WTC11 (cell line): Measurements from ENCODE around the gene TBC1D1. TPM values are rescaled to one million over a fixed set of nuclear protein-coding genes. Genes with fewer than 3 reads are reported as not detected.

Experiments used
- ATAC-seq: fragments of 200-7000 bp; cut with Tn5 transposase; 2 replicates; pipeline ENCODE4 v1.10.0; 2021; ENCODE audit warnings: mild to moderate bottlenecking, moderate library complexity
- CTCF ChIA-PET: fragments of 300-600 bp; sonication (Branson Sonifier 250); formaldehyde crosslinking; loops from one replicate; lab custom pipeline; 2021; ENCODE audit warnings: antibody characterized with exemption; lab: Charles Lee
- POLR2A ChIA-PET: fragments of 350-600 bp; sonication (Branson Sonifier 250); formaldehyde crosslinking; loops from one replicate; lab custom pipeline; 2021; ENCODE audit warnings: antibody characterized with exemption; lab: Charles Lee
- DNase-seq: peaks from one replicate; pipeline ENCODE4 v3.0.0; 2021; ENCODE audit warnings: low spot score
- H3K27ac Mint-ChIP-seq: 2 replicates; pipeline ENCODE4 v1.8.0; 2021; ENCODE audit warnings: mixed read lengths
- H3K27me3 Mint-ChIP-seq: 2 replicates; pipeline ENCODE4 v1.8.0; 2021; ENCODE audit warnings: low read depth, mild to moderate bottlenecking, moderate library complexity, mixed read lengths
- H3K36me3 Mint-ChIP-seq: 2 replicates; pipeline ENCODE4 v1.8.0; 2021; ENCODE audit warnings: mixed read lengths
- H3K4me1 Mint-ChIP-seq: 2 replicates; pipeline ENCODE4 v1.8.0; 2022; ENCODE audit warnings: mixed read lengths
- H3K4me3 Mint-ChIP-seq: 2 replicates; pipeline ENCODE4 v1.8.0; 2021; ENCODE audit warnings: mild to moderate bottlenecking, moderate library complexity, mixed read lengths
- H3K9me3 Mint-ChIP-seq: 2 replicates; pipeline ENCODE4 v1.8.0; 2021; ENCODE audit warnings: mixed read lengths
- ARID4B ChIP-seq: sonication (generic); formaldehyde crosslinking; IDR thresholded peaks from 2 replicates; pipeline ENCODE4 v1.8.0; 2023; ENCODE audit warnings: missing genetic modification reagents, mild to moderate bottlenecking, borderline replicate concordance
- EMX1 ChIP-seq: fragments of 250-450 bp; sonication (Bioruptor Pico); IDR thresholded peaks from 2 replicates; pipeline ENCODE4 v1.8.0; 2021; ENCODE audit warnings: mild to moderate bottlenecking
- FOXJ3 ChIP-seq: sonication (generic); formaldehyde crosslinking; IDR thresholded peaks from 2 replicates; pipeline ENCODE4 v1.9.0; 2021; ENCODE audit warnings: missing genetic modification reagents, mild to moderate bottlenecking, borderline replicate concordance
- JAZF1 ChIP-seq: fragments of 250-450 bp; sonication (Bioruptor Pico); IDR thresholded peaks from 2 replicates; pipeline ENCODE4 v1.9.0; 2021; ENCODE audit warnings: moderate library complexity, mild to moderate bottlenecking, inconsistent platforms
- NR1H2 ChIP-seq: sonication (generic); formaldehyde crosslinking; IDR thresholded peaks from 2 replicates; pipeline ENCODE4 v1.9.0; 2021; ENCODE audit warnings: mild to moderate bottlenecking, moderate library complexity, missing genetic modification reagents
- PRDM15 ChIP-seq: sonication (generic); formaldehyde crosslinking; IDR thresholded peaks from 2 replicates; pipeline ENCODE4 v1.8.0; 2022; ENCODE audit warnings: missing genetic modification reagents
- RELA ChIP-seq: sonication (generic); formaldehyde crosslinking; IDR thresholded peaks from 2 replicates; pipeline ENCODE4 v1.8.1; 2022; ENCODE audit warnings: missing genetic modification reagents, mild to moderate bottlenecking, borderline replicate concordance
- SMAD4 ChIP-seq: sonication (generic); formaldehyde crosslinking; IDR thresholded peaks from 2 replicates; pipeline ENCODE4 v1.8.0; 2022; ENCODE audit warnings: mild to moderate bottlenecking, missing genetic modification reagents
- ZBTB21 ChIP-seq: sonication (generic); formaldehyde crosslinking; IDR thresholded peaks from 2 replicates; pipeline ENCODE4 v1.8.1; 2023; ENCODE audit warnings: mild to moderate bottlenecking, missing genetic modification reagents, borderline replicate concordance
- ZNF121 ChIP-seq: sonication (generic); formaldehyde crosslinking; IDR thresholded peaks from 2 replicates; pipeline ENCODE4 v1.8.0; 2023; ENCODE audit warnings: missing genetic modification reagents
- ZNF263 ChIP-seq: sonication (generic); formaldehyde crosslinking; IDR thresholded peaks from 2 replicates; pipeline ENCODE4 v1.8.1; 2022; ENCODE audit warnings: low read depth, mild to moderate bottlenecking, moderate library complexity, missing genetic modification reagents
- ZNF423 ChIP-seq: fragments of 250-450 bp; sonication (Bioruptor Pico); IDR thresholded peaks from 2 replicates; pipeline ENCODE4 v2.1.2; 2022; ENCODE audit warnings: mild to moderate bottlenecking, moderate library complexity
- ZNF671 ChIP-seq: fragments of 250-450 bp; sonication (Bioruptor Pico); IDR thresholded peaks from 2 replicates; pipeline ENCODE4 v1.8.0; 2021; ENCODE audit warnings: mild to moderate bottlenecking
- total RNA-seq: library from RNA; stranded (reverse); gene quantifications from 3 replicates; pipeline ENCODE4 v1.2.3, GENCODE V29; 2021
- TF ChIP-seq, protein P1 (sequence below): fragments of 250-450 bp; sonication (Bioruptor Pico); IDR thresholded peaks from 2 replicates; pipeline ENCODE4 v1.9.0; 2021; ENCODE audit warnings: mild to moderate bottlenecking, borderline replicate concordance
- TF ChIP-seq, protein P2 (sequence below): sonication (generic); formaldehyde crosslinking; IDR thresholded peaks from 2 replicates; pipeline ENCODE4 v1.8.1; 2023; ENCODE audit warnings: mild to moderate bottlenecking, missing genetic modification reagents
- TF ChIP-seq, protein P3 (sequence below): sonication (generic); formaldehyde crosslinking; conservative IDR thresholded peaks from 2 replicates; pipeline ENCODE4 v1.8.1; 2023; ENCODE audit warnings: mild to moderate bottlenecking, low read depth, missing genetic modification reagents, moderate library complexity

The TBC1D1 gene
- total RNA-seq, 1 experiment from 2014 or later = 134 TPM

- Mint-ChIP-seq H3K4me1 (peaks cover 25% of the 10 kb centered on the region), H3K4me3 (no peak overlapping the region), H3K27ac (no peak overlapping the region), H3K36me3 (no peaks in the 10 kb centered on the region), H3K27me3 (no peaks in the 10 kb centered on the region; the same call in 1 of the 2 replicates), H3K9me3 (no peaks in the 10 kb centered on the region)
- ChIA-PET CTCF (interaction anchor here (0.7 to 2.6 kb wide), 5 partner anchors 24 to 627 kb away, joined by 3 to 13 read pairs (median 6); partner anchors contain the start of gene TLR10), POLR2A (interaction anchor here (0.7 kb wide), 1 partner anchor 43 kb away, joined by 4 read pairs; no protein-coding TSS in a partner anchor)
- DNase-seq = no peak
- ATAC-seq = no peak
- TF ChIP-seq JAZF1 (CRISPR knock-in tag) (no peak), ZNF263 (CRISPR knock-in tag) (no peak)
- TF ChIP-seq, protein P1, sequence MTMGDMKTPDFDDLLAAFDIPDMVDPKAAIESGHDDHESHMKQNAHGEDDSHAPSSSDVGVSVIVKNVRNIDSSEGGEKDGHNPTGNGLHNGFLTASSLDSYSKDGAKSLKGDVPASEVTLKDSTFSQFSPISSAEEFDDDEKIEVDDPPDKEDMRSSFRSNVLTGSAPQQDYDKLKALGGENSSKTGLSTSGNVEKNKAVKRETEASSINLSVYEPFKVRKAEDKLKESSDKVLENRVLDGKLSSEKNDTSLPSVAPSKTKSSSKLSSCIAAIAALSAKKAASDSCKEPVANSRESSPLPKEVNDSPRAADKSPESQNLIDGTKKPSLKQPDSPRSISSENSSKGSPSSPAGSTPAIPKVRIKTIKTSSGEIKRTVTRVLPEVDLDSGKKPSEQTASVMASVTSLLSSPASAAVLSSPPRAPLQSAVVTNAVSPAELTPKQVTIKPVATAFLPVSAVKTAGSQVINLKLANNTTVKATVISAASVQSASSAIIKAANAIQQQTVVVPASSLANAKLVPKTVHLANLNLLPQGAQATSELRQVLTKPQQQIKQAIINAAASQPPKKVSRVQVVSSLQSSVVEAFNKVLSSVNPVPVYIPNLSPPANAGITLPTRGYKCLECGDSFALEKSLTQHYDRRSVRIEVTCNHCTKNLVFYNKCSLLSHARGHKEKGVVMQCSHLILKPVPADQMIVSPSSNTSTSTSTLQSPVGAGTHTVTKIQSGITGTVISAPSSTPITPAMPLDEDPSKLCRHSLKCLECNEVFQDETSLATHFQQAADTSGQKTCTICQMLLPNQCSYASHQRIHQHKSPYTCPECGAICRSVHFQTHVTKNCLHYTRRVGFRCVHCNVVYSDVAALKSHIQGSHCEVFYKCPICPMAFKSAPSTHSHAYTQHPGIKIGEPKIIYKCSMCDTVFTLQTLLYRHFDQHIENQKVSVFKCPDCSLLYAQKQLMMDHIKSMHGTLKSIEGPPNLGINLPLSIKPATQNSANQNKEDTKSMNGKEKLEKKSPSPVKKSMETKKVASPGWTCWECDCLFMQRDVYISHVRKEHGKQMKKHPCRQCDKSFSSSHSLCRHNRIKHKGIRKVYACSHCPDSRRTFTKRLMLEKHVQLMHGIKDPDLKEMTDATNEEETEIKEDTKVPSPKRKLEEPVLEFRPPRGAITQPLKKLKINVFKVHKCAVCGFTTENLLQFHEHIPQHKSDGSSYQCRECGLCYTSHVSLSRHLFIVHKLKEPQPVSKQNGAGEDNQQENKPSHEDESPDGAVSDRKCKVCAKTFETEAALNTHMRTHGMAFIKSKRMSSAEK (CRISPR knock-in tag) = no peak
These were observed 264.9 kb downstream of the TBC1D1 start for GRCh38 chr4:38155589-38156294.

- peaks cover 36% of the 10 kb centered on the region for H3K4me1 Mint-ChIP-seq
- H3K36me3 Mint-ChIP-seq = no peaks in the 10 kb centered on the region
- ATAC-seq (no peak), DNase-seq (no peak)
- no peaks in the 10 kb centered on the region; the same call in 1 of the 2 replicates for H3K27me3 Mint-ChIP-seq
- POLR2A ChIA-PET = no interaction called here
- no peaks in the 10 kb centered on the region for H3K9me3 Mint-ChIP-seq
- H3K27ac Mint-ChIP-seq = no peak overlapping the region
- H3K4me3 Mint-ChIP-seq = no peak overlapping the region
- CTCF ChIA-PET = interaction anchor here (1.1 kb wide), 1 partner anchor 22 kb away, joined by 3 read pairs; no protein-coding TSS in a partner anchor
- TF ChIP-seq, protein P2, sequence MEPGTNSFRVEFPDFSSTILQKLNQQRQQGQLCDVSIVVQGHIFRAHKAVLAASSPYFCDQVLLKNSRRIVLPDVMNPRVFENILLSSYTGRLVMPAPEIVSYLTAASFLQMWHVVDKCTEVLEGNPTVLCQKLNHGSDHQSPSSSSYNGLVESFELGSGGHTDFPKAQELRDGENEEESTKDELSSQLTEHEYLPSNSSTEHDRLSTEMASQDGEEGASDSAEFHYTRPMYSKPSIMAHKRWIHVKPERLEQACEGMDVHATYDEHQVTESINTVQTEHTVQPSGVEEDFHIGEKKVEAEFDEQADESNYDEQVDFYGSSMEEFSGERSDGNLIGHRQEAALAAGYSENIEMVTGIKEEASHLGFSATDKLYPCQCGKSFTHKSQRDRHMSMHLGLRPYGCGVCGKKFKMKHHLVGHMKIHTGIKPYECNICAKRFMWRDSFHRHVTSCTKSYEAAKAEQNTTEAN = no peak
- TF ChIP-seq PRDM15 = no peak
- TF ChIP-seq ZNF671 (CRISPR knock-in tag) = no peak
- no peak for TF ChIP-seq NR1H2 (CRISPR knock-in tag)
- no peak for TF ChIP-seq RELA
- TF ChIP-seq ZBTB21 (CRISPR knock-in tag) = no peak
- TF ChIP-seq SMAD4 (CRISPR knock-in tag) = no peak
- TF ChIP-seq ARID4B (CRISPR knock-in tag) = no peak
- TF ChIP-seq, protein P3, sequence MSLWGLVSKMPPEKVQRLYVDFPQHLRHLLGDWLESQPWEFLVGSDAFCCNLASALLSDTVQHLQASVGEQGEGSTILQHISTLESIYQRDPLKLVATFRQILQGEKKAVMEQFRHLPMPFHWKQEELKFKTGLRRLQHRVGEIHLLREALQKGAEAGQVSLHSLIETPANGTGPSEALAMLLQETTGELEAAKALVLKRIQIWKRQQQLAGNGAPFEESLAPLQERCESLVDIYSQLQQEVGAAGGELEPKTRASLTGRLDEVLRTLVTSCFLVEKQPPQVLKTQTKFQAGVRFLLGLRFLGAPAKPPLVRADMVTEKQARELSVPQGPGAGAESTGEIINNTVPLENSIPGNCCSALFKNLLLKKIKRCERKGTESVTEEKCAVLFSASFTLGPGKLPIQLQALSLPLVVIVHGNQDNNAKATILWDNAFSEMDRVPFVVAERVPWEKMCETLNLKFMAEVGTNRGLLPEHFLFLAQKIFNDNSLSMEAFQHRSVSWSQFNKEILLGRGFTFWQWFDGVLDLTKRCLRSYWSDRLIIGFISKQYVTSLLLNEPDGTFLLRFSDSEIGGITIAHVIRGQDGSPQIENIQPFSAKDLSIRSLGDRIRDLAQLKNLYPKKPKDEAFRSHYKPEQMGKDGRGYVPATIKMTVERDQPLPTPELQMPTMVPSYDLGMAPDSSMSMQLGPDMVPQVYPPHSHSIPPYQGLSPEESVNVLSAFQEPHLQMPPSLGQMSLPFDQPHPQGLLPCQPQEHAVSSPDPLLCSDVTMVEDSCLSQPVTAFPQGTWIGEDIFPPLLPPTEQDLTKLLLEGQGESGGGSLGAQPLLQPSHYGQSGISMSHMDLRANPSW (CRISPR knock-in tag) = no peak
- TF ChIP-seq EMX1 (CRISPR knock-in tag) = no peak
- no peak for TF ChIP-seq ZNF121 (CRISPR knock-in tag)
- TF ChIP-seq ZNF423 (CRISPR knock-in tag) = no peak
- TF ChIP-seq FOXJ3 = no peak
These were observed 266.7 kb downstream of the TBC1D1 start for GRCh38 chr4:38157592-38157991.
